Fibroblast of villous mesenchyme (primary cell): Measurements from ENCODE around the gene PLA2G5. TPM values are rescaled to one million over a fixed set of nuclear protein-coding genes. Genes with fewer than 3 reads are reported as not detected.

ENCODE experiments used
- DNase-seq: peaks from one replicate; pipeline ENCODE4 v3.0.0-alpha.2; 2010; ENCODE audit warnings: low read depth
- H3K4me3 ChIP-seq: 2 replicates; pipeline ENCODE4 v1.5.1; 2011; ENCODE audit warnings: low read depth, mild to moderate bottlenecking, low read length
- total RNA-seq: library from RNA; depleted of rRNA; stranded (reverse); fragments of >200 nt; gene quantifications from 2 replicates; pipeline ENCODE4 v1.2.3, GENCODE V29; 2012
- TF ChIP-seq, protein P1 (sequence below): IDR thresholded peaks from 2 replicates; pipeline ENCODE4 v1.5.1; 2012; ENCODE audit warnings: low read depth, mild to moderate bottlenecking, low read length; ENCODE audit not compliant: insufficient read depth

PLA2G5 gene
- total RNA-seq, 1 donor = not detected

DNA sequence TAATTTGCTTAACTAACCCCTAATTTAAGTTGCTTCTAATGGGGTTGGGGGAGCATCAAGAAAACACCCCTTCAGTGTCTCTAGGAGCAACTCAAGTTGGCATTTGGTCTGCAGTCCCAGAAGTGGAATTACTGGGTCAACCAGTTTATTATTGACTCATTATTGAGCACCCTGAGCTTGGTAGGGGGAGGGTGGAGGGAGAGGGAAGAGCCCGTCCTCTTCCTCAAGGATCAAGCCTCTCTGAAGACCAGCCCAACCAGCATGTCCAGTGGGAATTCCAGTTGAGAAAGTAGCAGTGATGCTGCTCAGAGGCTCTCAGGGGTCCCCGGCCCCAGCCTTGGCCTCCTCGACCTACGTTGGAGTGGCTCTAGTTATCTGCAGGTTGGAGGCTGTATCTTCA is 67.1 kb downstream of the PLA2G5 start:
- TF ChIP-seq, protein P1, sequence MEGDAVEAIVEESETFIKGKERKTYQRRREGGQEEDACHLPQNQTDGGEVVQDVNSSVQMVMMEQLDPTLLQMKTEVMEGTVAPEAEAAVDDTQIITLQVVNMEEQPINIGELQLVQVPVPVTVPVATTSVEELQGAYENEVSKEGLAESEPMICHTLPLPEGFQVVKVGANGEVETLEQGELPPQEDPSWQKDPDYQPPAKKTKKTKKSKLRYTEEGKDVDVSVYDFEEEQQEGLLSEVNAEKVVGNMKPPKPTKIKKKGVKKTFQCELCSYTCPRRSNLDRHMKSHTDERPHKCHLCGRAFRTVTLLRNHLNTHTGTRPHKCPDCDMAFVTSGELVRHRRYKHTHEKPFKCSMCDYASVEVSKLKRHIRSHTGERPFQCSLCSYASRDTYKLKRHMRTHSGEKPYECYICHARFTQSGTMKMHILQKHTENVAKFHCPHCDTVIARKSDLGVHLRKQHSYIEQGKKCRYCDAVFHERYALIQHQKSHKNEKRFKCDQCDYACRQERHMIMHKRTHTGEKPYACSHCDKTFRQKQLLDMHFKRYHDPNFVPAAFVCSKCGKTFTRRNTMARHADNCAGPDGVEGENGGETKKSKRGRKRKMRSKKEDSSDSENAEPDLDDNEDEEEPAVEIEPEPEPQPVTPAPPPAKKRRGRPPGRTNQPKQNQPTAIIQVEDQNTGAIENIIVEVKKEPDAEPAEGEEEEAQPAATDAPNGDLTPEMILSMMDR = no peak
- DNase-seq = no peak
- no peak overlapping the region for H3K4me3 ChIP-seq

DNA sequence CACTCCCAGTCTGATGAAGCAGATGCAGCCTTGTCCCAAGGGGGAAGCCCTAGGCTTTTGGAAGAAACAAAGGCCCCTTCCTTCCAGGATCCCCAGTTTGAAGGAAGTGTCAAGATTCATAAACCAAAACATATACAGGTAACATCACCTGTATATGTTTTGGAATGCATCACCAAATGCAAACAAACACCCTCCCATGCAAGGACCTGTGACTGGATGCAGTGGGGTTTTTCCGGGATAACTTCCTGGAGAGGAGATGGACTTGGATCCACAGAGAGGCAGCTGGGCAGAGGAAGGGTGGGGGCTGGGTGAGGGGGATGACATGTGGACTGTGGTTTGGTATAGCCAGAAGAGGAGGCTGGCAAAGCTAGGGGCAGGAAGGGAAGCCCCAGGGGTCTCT is 67.6 kb downstream of the PLA2G5 start:
- TF ChIP-seq, protein P1 = no peak
- DNase-seq = no peak
- H3K4me3 ChIP-seq = no peak overlapping the region

DNA sequence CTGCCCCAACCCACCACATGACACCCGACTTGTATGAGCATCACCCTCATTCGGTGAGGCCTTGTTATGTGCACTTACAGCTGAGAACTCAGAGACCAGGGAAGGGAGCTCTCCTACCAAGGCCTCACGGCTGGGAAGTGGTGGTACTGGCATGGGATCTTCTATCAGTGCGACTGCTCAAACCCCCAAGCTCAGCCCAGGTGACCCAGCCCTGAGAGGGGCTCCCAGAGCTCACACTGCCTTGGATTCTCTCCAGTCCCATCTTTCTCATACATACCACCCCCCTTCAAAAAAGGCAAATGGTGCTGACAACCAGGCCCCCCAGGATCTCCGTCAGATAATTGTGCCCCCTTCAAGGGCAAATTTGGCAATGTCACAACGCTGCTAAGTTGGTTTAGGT is 68.4 kb downstream of the PLA2G5 start:
- no peak for DNase-seq
- H3K4me3 ChIP-seq = no peak overlapping the region
- TF ChIP-seq, protein P1 = no peak

DNA sequence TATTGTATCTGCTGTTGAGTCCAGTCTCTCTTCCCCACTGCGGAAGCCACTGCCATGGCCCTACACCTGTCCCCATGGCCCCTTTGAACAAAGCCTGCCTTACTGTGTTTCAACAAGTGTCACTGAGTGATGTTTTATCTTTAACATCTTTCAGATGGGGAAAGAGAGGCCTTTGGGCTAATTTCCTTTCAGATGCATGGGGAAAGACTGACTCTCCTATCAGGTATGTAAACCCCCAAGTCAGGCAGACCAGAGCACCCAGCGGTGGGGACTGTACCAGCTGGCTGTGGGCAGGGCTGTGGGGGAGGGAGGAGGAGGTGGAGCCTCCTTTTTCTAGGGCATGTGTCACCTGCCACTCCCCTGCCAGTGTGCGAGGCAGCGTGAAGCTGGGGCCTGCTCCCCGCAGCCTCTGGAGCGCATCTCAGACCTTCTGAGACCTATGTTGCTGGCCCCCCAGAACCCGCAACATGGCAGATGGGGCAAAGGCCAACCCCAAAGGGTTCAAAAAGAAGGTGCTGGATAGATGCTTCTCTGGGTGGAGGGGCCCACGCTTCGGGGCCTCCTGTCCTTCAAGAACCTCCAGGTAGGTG is 69.1 kb downstream of the PLA2G5 start, which contains the start of gene PLA2G2F:
Gene PLA2G2F (plus strand): TSS at position 363 of the 590 bp plus-strand sequence. CDS start 105 bp downstream, at position 468.
- DNase-seq = no peak
- TF ChIP-seq, protein P1 = no peak

DNA sequence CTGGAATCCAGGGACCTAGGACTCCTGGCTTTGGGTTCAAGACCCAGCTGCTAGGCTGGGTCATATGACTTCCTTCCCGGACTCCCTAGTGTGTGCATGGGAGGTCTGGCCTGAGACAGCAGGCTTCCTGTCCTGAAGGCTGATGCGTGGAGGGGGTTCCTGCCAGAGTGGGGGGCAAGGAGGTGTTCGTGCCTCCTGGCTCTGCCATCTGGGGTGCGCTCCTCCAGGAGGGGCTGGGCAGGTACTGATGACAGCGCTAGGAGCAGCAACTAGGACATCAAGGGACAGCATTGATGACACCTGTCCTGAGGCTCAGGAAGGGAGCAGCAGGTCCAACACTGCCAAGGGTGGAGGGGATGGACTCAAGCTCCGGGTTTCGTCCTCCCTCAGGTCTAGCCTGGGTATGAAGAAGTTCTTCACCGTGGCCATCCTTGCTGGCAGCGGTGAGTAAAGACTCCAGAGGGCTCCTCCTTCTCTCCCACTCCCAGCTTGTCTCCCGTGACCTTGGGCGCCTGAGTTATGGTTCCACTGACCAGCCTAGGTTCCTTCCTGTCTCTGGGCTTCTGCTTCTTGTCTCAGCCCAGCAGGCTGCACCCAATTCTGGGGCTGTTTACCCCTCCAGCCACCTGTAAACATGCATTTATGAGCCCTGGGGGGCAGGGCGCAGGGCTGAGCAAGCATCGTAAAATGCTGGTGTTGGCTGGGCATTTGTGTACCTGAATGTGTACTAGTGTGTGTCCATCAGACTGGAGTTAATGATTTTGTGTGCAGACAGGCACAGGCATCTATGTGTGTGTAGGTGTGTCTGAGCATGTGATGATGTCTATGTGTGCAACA is 70.0 kb downstream of the PLA2G5 start:
- no peak for DNase-seq
- H3K4me3 ChIP-seq = no peak overlapping the region
- TF ChIP-seq, protein P1 = no peak

More for the DNA sequence above, 69.1 kb downstream of the PLA2G5 start, which contains the start of gene PLA2G2F:
- H3K4me3 ChIP-seq = no peak within 1 kb of the TSS

DNA sequence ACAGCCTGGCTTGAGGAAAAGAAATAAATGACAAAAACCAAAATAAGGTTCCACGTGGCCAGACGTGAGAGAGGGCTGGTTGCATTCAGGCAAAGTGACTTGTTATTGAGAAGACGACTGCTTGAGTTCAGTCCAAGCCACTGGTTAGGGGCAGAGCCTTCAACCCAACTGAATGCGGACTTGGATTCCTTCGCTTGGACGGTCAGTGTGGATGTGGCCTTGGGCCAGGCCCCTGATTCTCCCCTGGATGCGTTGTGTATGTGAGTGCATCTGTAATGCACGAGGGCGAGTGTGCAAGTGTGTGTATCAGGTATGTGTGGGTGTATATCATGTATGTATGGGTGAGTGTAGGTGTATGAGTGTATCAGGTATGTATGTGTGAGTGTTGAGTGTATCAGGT is 71.0 kb downstream of the PLA2G5 start:
- DNase-seq = no peak
- H3K4me3 ChIP-seq = no peak overlapping the region

More for the DNA sequence above, 71.0 kb downstream of the PLA2G5 start:
- TF ChIP-seq, protein P1 = no peak
